Hepatic stellate cell (primary cell): Measurements from ENCODE around the gene SLC16A8.

Source experiments
- DNase-seq: peaks from one replicate; pipeline ENCODE4 v3.0.0; 2011; ENCODE audit warnings: low spot score

SLC16A8 gene

GRCh38 chr22:38028344-38029130 lies 55.4 kb downstream of the SLC16A8 start:
- no peak for DNase-seq
